ENCODE measurements around the gene MATN4.

The MATN4 gene

GRCh38 chr20:45288376-45288775 is 19.7 kb downstream of the MATN4 start:
- DNase-seq = no peak

- DNase-seq = no peak
Observed at GRCh38 chr20:45283551-45284057, 24.5 kb downstream of the MATN4 start.

GRCh38 chr20:45282700-45283550 is 25.2 kb downstream of the MATN4 start:
- no peak for DNase-seq

GRCh38 chr20:45279992-45280391 is 28.1 kb downstream of the MATN4 start:
- DNase-seq = no peak

- no peak for DNase-seq
Observed at GRCh38 chr20:45275338-45275737, 32.8 kb downstream of the MATN4 start.

GRCh38 chr20:45269754-45270270 is 38.3 kb downstream of the MATN4 start:
- DNase-seq = no peak

- DNase-seq = no peak
Observed at GRCh38 chr20:45269056-45269455, 39.0 kb downstream of the MATN4 start.

- no peak for DNase-seq
Observed at GRCh38 chr20:45268531-45268930, 39.6 kb downstream of the MATN4 start.

- DNase-seq = no peak
Observed at GRCh38 chr20:45266977-45267376, 41.1 kb downstream of the MATN4 start.

GRCh38 chr20:45263556-45264266 is 44.4 kb downstream of the MATN4 start:
- DNase-seq = no peak

GRCh38 chr20:45258664-45259063 is 49.4 kb downstream of the MATN4 start:
- DNase-seq = no peak

- DNase-seq = no peak
Observed at GRCh38 chr20:45258259-45258658, 49.8 kb downstream of the MATN4 start.

GRCh38 chr20:45257711-45258110 is 50.4 kb downstream of the MATN4 start:
- DNase-seq = no peak

- DNase-seq = no peak
Observed at GRCh38 chr20:45257161-45257560, 50.9 kb downstream of the MATN4 start.

- DNase-seq = no peak
Observed at GRCh38 chr20:45254383-45255262, 53.5 kb downstream of the MATN4 start, which contains the start of gene SLPI. Gene SLPI, minus strand, starts transcription at chr20:45254564. Its CDS starts 21 bp downstream, at chr20:45254543.

- DNase-seq = no peak
Observed at GRCh38 chr20:45253261-45253660, 54.8 kb downstream of the MATN4 start.

- no peak for DNase-seq
Observed at GRCh38 chr20:45251884-45252560, 56.1 kb downstream of the MATN4 start.

GRCh38 chr20:45248609-45249008 is 59.5 kb downstream of the MATN4 start:
- no peak for DNase-seq

- DNase-seq = no peak
Observed at GRCh38 chr20:45247865-45248264, 60.2 kb downstream of the MATN4 start.

- no peak for DNase-seq
Observed at GRCh38 chr20:45246109-45246508, 62.0 kb downstream of the MATN4 start.

Measured in NCI-H1092 treated with DMSO at 0.1 percent for 48 hours (cell line).